ENCODE measurements around the gene CDH26. TPM values are rescaled to one million over a fixed set of nuclear protein-coding genes. Genes with fewer than 3 reads are reported as not detected.

CDH26 gene
- total RNA-seq, 2 experiments from 2014 or later = 1.0 to 1.7 TPM

DNA sequence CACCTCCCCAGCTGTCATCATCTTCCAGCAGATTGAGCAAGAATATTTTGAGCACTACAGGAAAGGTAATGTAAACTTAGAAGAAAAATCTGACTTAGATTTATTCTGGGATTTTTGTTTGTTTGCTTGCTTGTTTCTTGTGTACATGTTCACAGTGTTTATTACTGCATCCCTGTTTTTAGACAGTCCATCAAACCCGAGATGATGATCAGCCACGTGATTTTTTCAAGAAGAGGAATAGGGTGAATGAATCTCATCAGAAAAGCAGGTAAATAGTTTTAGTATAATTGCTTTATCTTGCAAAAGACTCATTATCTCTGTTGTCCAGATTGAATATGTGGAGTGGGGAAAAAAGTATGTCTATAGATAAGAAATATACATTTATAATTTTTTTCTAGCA lies 16.0 kb upstream of the CDH26 start:
- intact Hi-C loops (cut with micrococcal nuclease) = loop anchor here (10.0 kb wide), 1 partner anchor 113 kb away; no protein-coding TSS in a partner anchor
- Mint-ChIP-seq H3K27me3 (no peaks in the 10 kb centered on the region), H3K27ac (no peak overlapping the region), H3K36me3 (ENCODE audit: low read depth) (peaks cover 32% of the 10 kb centered on the region), H3K4me1 (ENCODE audit: low read depth) (peaks cover 40% of the 10 kb centered on the region), H3K9me3 (no peaks in the 10 kb centered on the region), H3K4me3 (no peak overlapping the region)
- no peak for TF ChIP-seq CTCF (IDR thresholded peaks at IDR 0.05)
- DNase-seq (no peak), ATAC-seq (no peak)
- POLR2A ChIA-PET = no interaction called here
- CTCF ChIA-PET = no interaction called here

- no peak overlapping the region for H3K4me3 Mint-ChIP-seq
- H3K36me3 Mint-ChIP-seq (ENCODE audit: low read depth) = peaks cover 22% of the 10 kb centered on the region
- H3K9me3 Mint-ChIP-seq = no peaks in the 10 kb centered on the region
- CTCF ChIA-PET = interaction anchor here (1.0 to 2.4 kb wide), 3 partner anchors 11 to 193 kb away, joined by 3 to 16 read pairs (median 8); partner anchors contain the start of gene SYCP2
- peaks cover 40% of the 10 kb centered on the region for H3K4me1 Mint-ChIP-seq (ENCODE audit: low read depth)
- DNase-seq (no peak), ATAC-seq (no peak)
- POLR2A ChIA-PET = interaction anchor here (1.0 kb wide), 1 partner anchor 21 kb away, joined by 5 read pairs; no protein-coding TSS in a partner anchor
- H3K27ac Mint-ChIP-seq = no peak overlapping the region
- TF ChIP-seq CTCF (IDR thresholded peaks at IDR 0.05) = no peak
- no peaks in the 10 kb centered on the region for H3K27me3 Mint-ChIP-seq
- intact Hi-C loops (cut with micrococcal nuclease) = loop anchor here (10.0 kb wide), 1 partner anchor 110 kb away; no protein-coding TSS in a partner anchor
Observed at GRCh38 chr20:59944726-59945125, 13.5 kb upstream of the CDH26 start.

GRCh38 chr20:59945175-59945574 lies 13.0 kb upstream of the CDH26 start:
- TF ChIP-seq CTCF (IDR thresholded peaks at IDR 0.05) = no peak
- Mint-ChIP-seq H3K27me3 (no peaks in the 10 kb centered on the region), H3K4me3 (no peak overlapping the region), H3K9me3 (no peaks in the 10 kb centered on the region), H3K27ac (no peak overlapping the region), H3K36me3 (ENCODE audit: low read depth) (peaks cover 22% of the 10 kb centered on the region), H3K4me1 (ENCODE audit: low read depth) (peaks cover 40% of the 10 kb centered on the region)
- ATAC-seq = no peak
- no peak for DNase-seq
- intact Hi-C loops (cut with micrococcal nuclease) = loop anchor here (10.0 kb wide), 1 partner anchor 110 kb away; no protein-coding TSS in a partner anchor
- CTCF ChIA-PET = interaction anchor here (1.0 to 2.4 kb wide), 4 partner anchors 9 to 192 kb away, joined by 3 to 16 read pairs (median 10); partner anchors contain the start of gene SYCP2
- POLR2A ChIA-PET = interaction anchor here (0.6 to 0.7 kb wide), 2 partner anchors 485 to 1726 kb away, joined by 3 read pairs; no protein-coding TSS in a partner anchor

DNA sequence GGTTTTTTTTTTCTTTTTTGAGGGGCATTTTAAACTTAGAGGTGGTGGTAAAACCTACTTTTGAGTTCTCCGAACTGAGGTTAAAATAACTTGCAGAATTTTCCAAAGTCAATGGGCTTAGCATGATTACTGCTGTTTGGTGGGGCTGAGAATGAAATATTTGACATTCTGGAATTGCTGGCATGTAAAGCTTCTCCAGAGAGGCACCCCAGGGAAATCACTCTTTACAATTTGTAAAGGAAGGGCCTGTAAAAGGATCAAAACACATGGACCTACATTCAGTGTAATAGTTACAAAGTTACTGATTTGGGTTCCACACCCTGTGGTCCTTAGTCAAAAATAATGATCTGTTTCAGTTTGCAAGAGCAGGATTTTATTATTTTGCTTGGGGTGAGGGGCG lies 12.5 kb upstream of the CDH26 start:
- TF ChIP-seq CTCF (IDR thresholded peaks at IDR 0.05) = no peak
- Mint-ChIP-seq H3K36me3 (ENCODE audit: low read depth) (peaks cover 22% of the 10 kb centered on the region), H3K27ac (no peak overlapping the region), H3K4me1 (ENCODE audit: low read depth) (peaks cover 40% of the 10 kb centered on the region), H3K27me3 (no peaks in the 10 kb centered on the region), H3K4me3 (no peak overlapping the region), H3K9me3 (no peaks in the 10 kb centered on the region)
- no peak for DNase-seq
- ChIA-PET CTCF (interaction anchor here (1.5 to 2.4 kb wide), 4 partner anchors 9 to 265 kb away, joined by 5 to 16 read pairs (median 10); partner anchors contain the start of gene SYCP2), POLR2A (interaction anchor here (0.6 to 0.7 kb wide), 2 partner anchors 486 to 1726 kb away, joined by 3 read pairs; no protein-coding TSS in a partner anchor)
- no peak for ATAC-seq
- intact Hi-C loops (cut with micrococcal nuclease) = loop anchor here (10.0 kb wide), 1 partner anchor 109 kb away; no protein-coding TSS in a partner anchor

- Mint-ChIP-seq H3K27ac (no peak overlapping the region), H3K36me3 (ENCODE audit: low read depth) (peaks cover 20% of the 10 kb centered on the region), H3K4me3 (no peak overlapping the region), H3K27me3 (no peaks in the 10 kb centered on the region), H3K9me3 (no peaks in the 10 kb centered on the region), H3K4me1 (ENCODE audit: low read depth) (peaks cover 30% of the 10 kb centered on the region)
- intact Hi-C loops (cut with micrococcal nuclease) = loop anchor here (10.0 kb wide), 1 partner anchor 107 kb away; no protein-coding TSS in a partner anchor
- CTCF ChIA-PET = interaction anchor here (1.0 to 2.8 kb wide), 4 partner anchors 13 to 263 kb away, joined by 3 to 12 read pairs (median 4); partner anchors contain the start of gene SYCP2
- no peak for TF ChIP-seq CTCF (IDR thresholded peaks at IDR 0.05)
- ATAC-seq = no peak
- no peak for DNase-seq
- POLR2A ChIA-PET = interaction anchor here (0.6 to 1.2 kb wide), 2 partner anchors 11 to 50 kb away, joined by 3 read pairs; partner anchors contain the start of gene CDH26
Observed at GRCh38 chr20:59947376-59947775, 10.8 kb upstream of the CDH26 start.

Data from activated CD8-positive, alpha-beta T cell treated with anti-CD3 and anti-CD28 coated beads for 36 hours (primary cell).